Liver (tissue), 3 donors: Measurements from ENCODE around the gene PPP6R2.

Source experiments
- CTCF ChIP-seq: fragments of 150-350 bp; IDR thresholded peaks from 2 replicates; pipeline ENCODE4 v1.5.1; 2017; ENCODE audit warnings: improper control_type of control experiment, low read depth, low read length; ENCODE audit not compliant: missing input control
- REST ChIP-seq: IDR thresholded peaks from 2 replicates; pipeline ENCODE4 v1.6.1; 2016; ENCODE audit warnings: antibody characterized with exemption, mild to moderate bottlenecking
- TAF1 ChIP-seq: conservative IDR thresholded peaks from 2 replicates; pipeline ENCODE4 v1.6.1; 2016; ENCODE audit warnings: antibody characterized with exemption, mild to moderate bottlenecking
- donor health status: healthy.
- donor health status: healthy.

GRCh38 chr22:50434849-50435248 lies 91.7 kb downstream of the PPP6R2 start:
- TF ChIP-seq CTCF (no peak), TAF1 (no peak), REST (no peak)
